ENCODE data around the gene GHR. TPM values are rescaled to one million over a fixed set of nuclear protein-coding genes. Genes with fewer than 3 reads are reported as not detected.

GHR gene
- total RNA-seq, 2 experiments from 2014 or later, result not detected

DNA sequence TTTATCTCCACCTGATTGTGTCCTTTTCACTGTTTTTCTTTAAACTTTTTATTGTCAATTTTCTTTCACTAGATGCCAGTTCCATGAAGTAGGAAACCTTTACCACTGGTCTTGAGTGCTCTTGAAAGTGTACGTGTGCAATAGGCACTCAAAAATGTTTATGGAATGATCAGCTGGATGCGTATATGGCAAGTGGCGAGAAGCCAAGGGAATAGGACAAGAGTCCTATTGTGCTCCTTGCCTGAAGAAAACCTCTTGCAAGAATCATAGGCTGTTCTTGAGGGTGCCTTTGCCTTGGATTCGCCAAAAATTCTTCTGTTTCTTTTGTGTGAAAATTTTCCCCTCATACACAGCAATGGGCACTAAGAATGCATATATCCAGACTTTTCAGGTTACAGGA is 97.7 kb downstream of the GHR start:
- Histone ChIP-seq H2AFZ (ENCODE audit: low read length) (no peak overlapping the region), H4K20me1 (ENCODE audit: insufficient read depth, low read length) (no peaks in the 10 kb centered on the region), H3K79me2 (ENCODE audit: insufficient read depth, low read depth, low read length) (no peaks in the 10 kb centered on the region), H3K4me2 (ENCODE audit: low read length) (no peak overlapping the region), H3K27ac (ENCODE audit: low read depth, low read length, poor library complexity, severe bottlenecking) (no peak overlapping the region), H3K9me3 (ENCODE audit: low read length) (no peaks in the 10 kb centered on the region), H3K4me3 (ENCODE audit: low read depth, low read length, poor library complexity, severe bottlenecking) (no peak overlapping the region), H3K9me2 (ENCODE audit: insufficient read depth, low read length) (no peaks in the 10 kb centered on the region), H3K36me3 (ENCODE audit: insufficient read depth, low read length) (no peaks in the 10 kb centered on the region), H3K4me1 (ENCODE audit: insufficient read depth, low read length, poor library complexity, severe bottlenecking) (no peaks in the 10 kb centered on the region)
- TF ChIP-seq, protein P1, sequence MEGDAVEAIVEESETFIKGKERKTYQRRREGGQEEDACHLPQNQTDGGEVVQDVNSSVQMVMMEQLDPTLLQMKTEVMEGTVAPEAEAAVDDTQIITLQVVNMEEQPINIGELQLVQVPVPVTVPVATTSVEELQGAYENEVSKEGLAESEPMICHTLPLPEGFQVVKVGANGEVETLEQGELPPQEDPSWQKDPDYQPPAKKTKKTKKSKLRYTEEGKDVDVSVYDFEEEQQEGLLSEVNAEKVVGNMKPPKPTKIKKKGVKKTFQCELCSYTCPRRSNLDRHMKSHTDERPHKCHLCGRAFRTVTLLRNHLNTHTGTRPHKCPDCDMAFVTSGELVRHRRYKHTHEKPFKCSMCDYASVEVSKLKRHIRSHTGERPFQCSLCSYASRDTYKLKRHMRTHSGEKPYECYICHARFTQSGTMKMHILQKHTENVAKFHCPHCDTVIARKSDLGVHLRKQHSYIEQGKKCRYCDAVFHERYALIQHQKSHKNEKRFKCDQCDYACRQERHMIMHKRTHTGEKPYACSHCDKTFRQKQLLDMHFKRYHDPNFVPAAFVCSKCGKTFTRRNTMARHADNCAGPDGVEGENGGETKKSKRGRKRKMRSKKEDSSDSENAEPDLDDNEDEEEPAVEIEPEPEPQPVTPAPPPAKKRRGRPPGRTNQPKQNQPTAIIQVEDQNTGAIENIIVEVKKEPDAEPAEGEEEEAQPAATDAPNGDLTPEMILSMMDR (conservative IDR thresholded peaks at IDR 0.05; ENCODE audit: low read length), result no peak
- TF ChIP-seq EZH2phosphoT487 (IDR thresholded peaks at IDR 0.05; ENCODE audit: borderline replicate concordance, low read depth, low read length), result no peak
- ChIA-PET POLR2A (interaction anchor here (0.6 kb wide), 1 partner anchor 312 kb away, joined by 3 read pairs; no protein-coding TSS in a partner anchor), CTCF (ENCODE audit: unreplicated experiment) (no interaction called here)
- intact Hi-C loops (cut with micrococcal nuclease; ENCODE audit: unreplicated experiment), result no loop called here
- BruUV-seq (replicated peaks), result no TSS peak
- no peak for DNase-seq (ENCODE audit: low spot score)

DNA sequence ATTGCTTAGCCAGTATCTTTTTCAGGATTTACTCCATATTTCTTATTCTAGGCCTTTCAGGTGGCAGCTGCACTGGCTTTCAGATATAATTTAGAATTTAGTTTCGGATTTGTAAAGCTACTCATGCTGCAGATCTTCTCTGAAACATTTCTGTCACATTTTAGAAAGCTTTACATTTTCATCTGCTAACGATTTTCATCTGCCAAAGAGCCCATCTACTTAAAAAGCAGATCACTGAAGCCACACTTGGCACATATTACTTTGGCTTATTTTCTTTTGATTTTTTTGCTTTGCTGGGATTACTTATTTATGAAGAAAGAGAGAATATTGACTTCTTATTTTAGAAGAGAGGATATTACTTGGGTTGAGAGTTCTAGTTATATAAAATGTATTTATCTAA is 98.2 kb downstream of the GHR start:
- Histone ChIP-seq H4K20me1 (ENCODE audit: insufficient read depth, low read length) (no peaks in the 10 kb centered on the region), H3K4me3 (ENCODE audit: low read depth, low read length, poor library complexity, severe bottlenecking) (no peak overlapping the region), H3K36me3 (ENCODE audit: insufficient read depth, low read length) (no peaks in the 10 kb centered on the region), H3K27ac (ENCODE audit: low read depth, low read length, poor library complexity, severe bottlenecking) (no peak overlapping the region), H3K79me2 (ENCODE audit: insufficient read depth, low read depth, low read length) (no peaks in the 10 kb centered on the region), H3K9me3 (ENCODE audit: low read length) (no peaks in the 10 kb centered on the region), H3K9me2 (ENCODE audit: insufficient read depth, low read length) (no peaks in the 10 kb centered on the region), H3K4me1 (ENCODE audit: insufficient read depth, low read length, poor library complexity, severe bottlenecking) (no peaks in the 10 kb centered on the region), H3K4me2 (ENCODE audit: low read length) (no peak overlapping the region), H2AFZ (ENCODE audit: low read length) (no peak overlapping the region)
- POLR2A ChIA-PET, result no interaction called here
- CTCF ChIA-PET (ENCODE audit: unreplicated experiment), result no interaction called here
- intact Hi-C loops (cut with micrococcal nuclease; ENCODE audit: unreplicated experiment), result no loop called here
- BruUV-seq (replicated peaks), result no TSS peak
- no peak for DNase-seq (ENCODE audit: low spot score)
- TF ChIP-seq, protein P1 (conservative IDR thresholded peaks at IDR 0.05; ENCODE audit: low read length), result no peak
- TF ChIP-seq EZH2phosphoT487 (IDR thresholded peaks at IDR 0.05; ENCODE audit: borderline replicate concordance, low read depth, low read length), result no peak

DNA sequence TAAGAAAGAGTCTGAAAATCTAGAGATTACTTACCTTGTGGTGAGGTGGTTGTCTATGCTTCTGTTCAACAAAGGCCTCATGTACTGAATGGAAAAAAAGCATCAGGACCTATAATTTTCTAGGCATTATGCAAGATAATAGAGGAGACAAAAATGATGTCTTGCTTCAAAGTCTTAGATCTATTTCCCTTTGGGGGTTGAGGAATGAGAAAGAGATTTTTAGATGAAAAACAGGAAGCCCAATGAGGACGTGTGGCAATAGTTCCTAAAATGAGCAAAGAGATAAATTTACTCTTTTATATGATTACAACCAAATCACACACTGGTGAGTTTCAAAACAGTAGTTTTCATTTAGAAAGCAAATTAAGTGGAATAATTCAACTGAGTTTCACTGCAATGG is 99.5 kb downstream of the GHR start:
- intact Hi-C loops (cut with micrococcal nuclease; ENCODE audit: unreplicated experiment), result no loop called here
- TF ChIP-seq, protein P1 (conservative IDR thresholded peaks at IDR 0.05; ENCODE audit: low read length), result no peak
- TF ChIP-seq EZH2phosphoT487 (IDR thresholded peaks at IDR 0.05; ENCODE audit: borderline replicate concordance, low read depth, low read length), result no peak

More for the DNA sequence above, 99.5 kb downstream of the GHR start:
- no peak for DNase-seq (ENCODE audit: low spot score)
- Histone ChIP-seq H3K79me2 (ENCODE audit: insufficient read depth, low read depth, low read length) (no peaks in the 10 kb centered on the region), H4K20me1 (ENCODE audit: insufficient read depth, low read length) (no peaks in the 10 kb centered on the region), H2AFZ (ENCODE audit: low read length) (no peak overlapping the region), H3K4me2 (ENCODE audit: low read length) (no peak overlapping the region), H3K4me3 (ENCODE audit: low read depth, low read length, poor library complexity, severe bottlenecking) (no peak overlapping the region), H3K9me2 (ENCODE audit: insufficient read depth, low read length) (no peaks in the 10 kb centered on the region), H3K9me3 (ENCODE audit: low read length) (no peaks in the 10 kb centered on the region), H3K4me1 (ENCODE audit: insufficient read depth, low read length, poor library complexity, severe bottlenecking) (no peaks in the 10 kb centered on the region), H3K36me3 (ENCODE audit: insufficient read depth, low read length) (no peaks in the 10 kb centered on the region), H3K27ac (ENCODE audit: low read depth, low read length, poor library complexity, severe bottlenecking) (no peak overlapping the region)
- no TSS peak for BruUV-seq (replicated peaks)
- CTCF ChIA-PET (ENCODE audit: unreplicated experiment), result no interaction called here
- POLR2A ChIA-PET, result no interaction called here
